ENCODE results near the gene PI4KA.
"Not testable (repeated sequence)": the region's sequence is repeated elsewhere in the genome, so short reads cannot be mapped to it uniquely, and the experiment has no call there.

The PI4KA gene

DNA sequence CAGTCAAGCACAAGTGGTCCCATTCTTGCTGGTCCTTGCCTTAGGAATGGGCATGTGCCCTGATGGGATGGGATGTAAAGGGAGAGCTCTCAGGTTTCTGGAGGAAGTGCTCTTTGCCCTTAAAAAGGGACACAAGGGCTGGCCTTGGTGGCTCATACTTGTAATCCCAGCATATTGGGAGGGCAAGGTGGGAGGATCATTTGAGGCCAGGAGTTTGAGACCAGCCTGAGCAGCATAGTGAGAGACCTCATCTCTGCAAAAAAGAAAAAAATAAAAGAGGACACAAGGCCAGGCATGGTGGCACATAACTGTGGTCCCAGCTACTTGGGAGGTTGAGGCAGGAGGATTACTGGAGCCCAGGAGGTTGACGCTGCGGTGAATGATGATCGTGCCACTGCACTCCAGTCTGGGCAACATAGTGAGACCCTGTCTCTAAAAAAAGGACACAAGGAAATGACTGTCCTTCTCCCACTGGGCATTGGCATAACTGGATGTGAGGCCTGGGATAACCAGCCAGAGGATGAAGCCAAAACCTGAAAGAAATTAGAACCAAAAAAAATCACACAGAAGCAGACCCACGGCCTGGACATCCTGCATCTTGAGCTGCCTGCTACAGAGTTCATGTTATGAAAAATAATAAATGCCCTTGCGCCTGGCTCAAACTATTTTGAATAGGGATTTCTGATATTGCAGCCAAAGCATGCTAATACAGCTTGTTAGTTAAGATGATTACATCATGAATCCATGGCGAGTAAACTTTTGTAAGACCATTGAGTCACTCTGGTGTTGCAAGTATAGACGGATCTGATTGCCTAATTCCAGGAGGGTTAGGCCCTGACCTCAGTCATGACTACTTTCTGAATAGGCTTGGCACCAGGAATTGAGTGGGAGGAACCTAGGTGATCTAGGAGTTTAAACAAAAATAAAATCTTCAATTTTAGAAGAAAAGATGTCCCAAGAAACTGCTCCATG, 45.7 kb upstream of the PI4KA start:
- H3K4me2 ChIP-seq (ENCODE audit: low read length): no peak overlapping the region
- no peak overlapping the region for H2AFZ ChIP-seq (ENCODE audit: low read depth, low read length)
- H3K4me3 ChIP-seq (ENCODE audit: low read length): no peak overlapping the region
- no peaks in the 10 kb centered on the region for H3K36me3 ChIP-seq (replicated peaks; ENCODE audit: low read depth, low read length)
- no peak overlapping the region for H3K9ac ChIP-seq (ENCODE audit: low read length)
- no peaks in the 10 kb centered on the region for H3K9me3 ChIP-seq (ENCODE audit: insufficient read depth, low read length)
- no peaks in the 10 kb centered on the region for H4K20me1 ChIP-seq (ENCODE audit: insufficient read depth, low read length)
- TF ChIP-seq, protein P1, sequence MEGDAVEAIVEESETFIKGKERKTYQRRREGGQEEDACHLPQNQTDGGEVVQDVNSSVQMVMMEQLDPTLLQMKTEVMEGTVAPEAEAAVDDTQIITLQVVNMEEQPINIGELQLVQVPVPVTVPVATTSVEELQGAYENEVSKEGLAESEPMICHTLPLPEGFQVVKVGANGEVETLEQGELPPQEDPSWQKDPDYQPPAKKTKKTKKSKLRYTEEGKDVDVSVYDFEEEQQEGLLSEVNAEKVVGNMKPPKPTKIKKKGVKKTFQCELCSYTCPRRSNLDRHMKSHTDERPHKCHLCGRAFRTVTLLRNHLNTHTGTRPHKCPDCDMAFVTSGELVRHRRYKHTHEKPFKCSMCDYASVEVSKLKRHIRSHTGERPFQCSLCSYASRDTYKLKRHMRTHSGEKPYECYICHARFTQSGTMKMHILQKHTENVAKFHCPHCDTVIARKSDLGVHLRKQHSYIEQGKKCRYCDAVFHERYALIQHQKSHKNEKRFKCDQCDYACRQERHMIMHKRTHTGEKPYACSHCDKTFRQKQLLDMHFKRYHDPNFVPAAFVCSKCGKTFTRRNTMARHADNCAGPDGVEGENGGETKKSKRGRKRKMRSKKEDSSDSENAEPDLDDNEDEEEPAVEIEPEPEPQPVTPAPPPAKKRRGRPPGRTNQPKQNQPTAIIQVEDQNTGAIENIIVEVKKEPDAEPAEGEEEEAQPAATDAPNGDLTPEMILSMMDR (IDR thresholded peaks at IDR 0.05; ENCODE audit: low read depth, low read length): no peak
- no peak for TF ChIP-seq EZH2phosphoT487 (IDR thresholded peaks at IDR 0.05; ENCODE audit: low read depth)
- peaks cover 17% of the 10 kb centered on the region for H3K27me3 ChIP-seq (ENCODE audit: low read depth, low read length)
- no peaks in the 10 kb centered on the region for H3K4me1 ChIP-seq (ENCODE audit: low read length)
- no peak overlapping the region for H3K27ac ChIP-seq (ENCODE audit: low read length)
- no peaks in the 10 kb centered on the region for H3K79me2 ChIP-seq (ENCODE audit: low read length)

DNA sequence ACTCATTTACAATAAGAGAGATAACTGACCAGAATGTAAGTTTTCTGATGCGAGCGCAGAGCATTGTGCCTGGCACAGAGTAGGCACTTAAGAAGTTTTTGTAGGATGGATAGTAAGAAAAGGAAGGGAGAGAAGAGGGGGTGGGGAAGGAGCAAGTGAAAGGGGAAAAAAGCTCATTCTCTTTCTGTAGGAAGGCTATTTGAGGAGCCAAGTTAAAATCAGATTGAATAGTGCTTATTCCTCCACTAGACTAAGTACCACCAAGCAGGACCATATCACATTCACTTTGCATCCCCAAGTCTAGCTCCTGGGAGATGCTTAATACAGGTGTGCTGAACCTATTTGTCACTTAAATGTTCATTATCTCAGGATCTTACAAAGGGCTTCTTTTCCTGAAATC, 44.5 kb upstream of the PI4KA start:
- Histone ChIP-seq H3K36me3 (replicated peaks; ENCODE audit: low read depth, low read length) (no peaks in the 10 kb centered on the region), H3K4me3 (ENCODE audit: low read length) (no peak overlapping the region), H3K27me3 (ENCODE audit: low read depth, low read length) (peaks cover 17% of the 10 kb centered on the region), H3K27ac (ENCODE audit: low read length) (no peak overlapping the region), H2AFZ (ENCODE audit: low read depth, low read length) (no peak overlapping the region), H3K4me2 (ENCODE audit: low read length) (no peak overlapping the region), H4K20me1 (ENCODE audit: insufficient read depth, low read length) (no peaks in the 10 kb centered on the region), H3K79me2 (ENCODE audit: low read length) (no peaks in the 10 kb centered on the region), H3K4me1 (ENCODE audit: low read length) (no peaks in the 10 kb centered on the region), H3K9me3 (ENCODE audit: insufficient read depth, low read length) (no peaks in the 10 kb centered on the region), H3K9ac (ENCODE audit: low read length) (no peak overlapping the region)
- no peak for TF ChIP-seq EZH2phosphoT487 (IDR thresholded peaks at IDR 0.05; ENCODE audit: low read depth)
- TF ChIP-seq, protein P1 (IDR thresholded peaks at IDR 0.05; ENCODE audit: low read depth, low read length): no peak

DNA sequence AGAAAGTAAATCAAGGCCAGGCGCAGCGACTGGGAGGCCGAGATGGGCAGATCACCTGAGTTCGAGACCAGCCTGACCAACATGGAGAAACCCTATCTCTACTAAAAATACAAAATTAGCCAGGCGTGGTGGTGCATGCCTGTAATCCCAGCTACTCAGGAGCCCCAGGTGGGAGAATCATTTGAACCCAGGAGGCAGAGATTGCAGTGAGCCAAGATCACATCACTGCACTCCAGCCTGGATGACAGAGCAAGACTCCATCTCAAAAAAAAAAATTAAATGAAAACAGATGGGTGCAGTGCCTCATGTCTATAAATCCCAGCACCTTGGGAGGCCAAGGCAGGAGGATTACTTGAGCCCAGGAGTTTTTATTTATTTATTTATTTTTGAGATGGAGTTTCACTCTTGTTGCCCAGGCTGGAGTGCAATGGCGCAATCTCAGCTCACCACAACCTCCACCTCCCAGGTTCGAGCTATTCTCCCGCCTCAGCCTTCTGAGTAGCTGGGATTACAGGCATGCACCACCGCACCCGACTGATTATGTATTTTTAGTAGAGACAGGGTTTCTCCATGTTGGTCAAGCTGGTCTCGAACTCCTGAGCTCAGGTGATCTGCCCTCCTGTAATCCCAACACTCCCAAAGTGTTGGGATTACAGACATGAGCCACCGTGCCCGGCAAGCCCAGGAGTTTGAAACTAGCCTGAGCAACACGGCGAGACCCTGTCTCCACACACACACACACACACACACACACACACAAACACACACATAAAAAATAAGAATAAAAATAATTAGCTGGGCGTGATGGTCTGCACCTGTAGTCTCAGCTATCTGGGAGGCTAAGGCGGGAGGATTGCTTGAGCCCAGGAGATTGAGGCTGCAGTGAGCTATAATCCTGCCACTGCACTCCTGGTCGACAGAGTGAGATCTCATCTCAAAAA, 42.8 kb upstream of the PI4KA start:
- H3K36me3 ChIP-seq (replicated peaks; ENCODE audit: low read depth, low read length); H3K9me3 ChIP-seq (ENCODE audit: insufficient read depth, low read length); H3K4me2 ChIP-seq (ENCODE audit: low read length); H3K4me3 ChIP-seq (ENCODE audit: low read length); H3K79me2 ChIP-seq (ENCODE audit: low read length); H3K4me1 ChIP-seq (ENCODE audit: low read length); H4K20me1 ChIP-seq (ENCODE audit: insufficient read depth, low read length); H3K9ac ChIP-seq (ENCODE audit: low read length); H3K27ac ChIP-seq (ENCODE audit: low read length); H2AFZ ChIP-seq (ENCODE audit: low read depth, low read length): not testable (repeated sequence)
- peaks cover 13% of the 10 kb centered on the region for H3K27me3 ChIP-seq (ENCODE audit: low read depth, low read length)

DNA sequence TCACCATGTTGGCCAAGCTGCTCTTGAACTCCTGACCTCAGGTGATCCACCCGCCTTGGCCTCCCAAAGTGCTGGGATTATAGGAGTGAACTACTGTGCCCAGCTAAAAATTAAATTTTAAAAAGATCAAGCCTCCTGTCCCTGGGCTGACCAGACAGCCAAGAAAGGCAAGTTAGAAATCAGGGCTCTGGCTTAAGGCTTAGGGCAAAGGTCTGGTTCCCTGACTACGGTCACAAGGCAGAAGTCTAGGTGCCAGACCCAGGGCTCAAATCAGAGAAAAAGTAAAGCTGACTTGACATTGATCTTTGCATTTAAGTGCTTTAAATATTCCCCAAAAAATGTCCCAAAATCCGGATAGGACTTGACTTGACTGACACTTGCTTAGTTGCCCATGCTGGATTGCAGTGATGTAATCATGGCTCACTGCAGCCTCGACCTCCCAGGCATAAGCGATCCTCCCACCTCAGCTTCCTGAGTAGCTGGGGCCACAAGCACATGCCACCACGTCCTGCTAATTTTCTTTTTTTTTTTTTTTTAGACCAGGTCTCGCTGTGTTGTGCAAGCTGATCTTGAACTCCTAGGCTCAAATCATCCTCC, 41.3 kb upstream of the PI4KA start:
- Histone ChIP-seq H3K79me2 (ENCODE audit: low read length) (no peaks in the 10 kb centered on the region), H3K36me3 (replicated peaks; ENCODE audit: low read depth, low read length) (no peaks in the 10 kb centered on the region), H3K9me3 (ENCODE audit: insufficient read depth, low read length) (no peaks in the 10 kb centered on the region), H4K20me1 (ENCODE audit: insufficient read depth, low read length) (no peaks in the 10 kb centered on the region), H3K27ac (ENCODE audit: low read length) (no peak overlapping the region), H3K9ac (ENCODE audit: low read length) (no peak overlapping the region), H3K27me3 (ENCODE audit: low read depth, low read length) (no peaks in the 10 kb centered on the region), H3K4me3 (ENCODE audit: low read length) (no peak overlapping the region), H3K4me1 (ENCODE audit: low read length) (no peaks in the 10 kb centered on the region), H2AFZ (ENCODE audit: low read depth, low read length) (no peak overlapping the region), H3K4me2 (ENCODE audit: low read length) (no peak overlapping the region)
- TF ChIP-seq, protein P1 (IDR thresholded peaks at IDR 0.05; ENCODE audit: low read depth, low read length): no peak
- TF ChIP-seq EZH2phosphoT487 (IDR thresholded peaks at IDR 0.05; ENCODE audit: low read depth): no peak

DNA sequence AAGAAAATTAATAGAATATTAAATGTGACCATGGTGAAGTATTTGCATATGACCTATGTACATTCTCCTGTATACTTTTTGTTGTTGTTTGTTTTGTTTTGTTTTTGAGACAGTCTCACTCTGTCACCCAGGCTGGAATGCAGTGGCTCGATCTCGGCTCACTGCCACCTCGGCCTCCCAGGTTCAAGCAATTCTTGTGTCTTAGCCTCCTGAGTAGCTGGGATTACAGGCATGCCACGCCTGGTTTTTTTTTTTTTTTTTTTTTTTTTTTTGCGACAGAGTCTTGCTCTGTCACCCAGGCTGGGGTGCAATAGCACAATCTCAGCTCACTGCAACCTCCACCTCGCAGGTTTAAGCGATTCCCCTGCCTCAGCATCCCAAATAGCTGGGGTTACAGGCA, 39.1 kb upstream of the PI4KA start:
- H3K36me3 ChIP-seq (replicated peaks; ENCODE audit: low read depth, low read length); H3K4me3 ChIP-seq (ENCODE audit: low read length); H3K4me1 ChIP-seq (ENCODE audit: low read length); H4K20me1 ChIP-seq (ENCODE audit: insufficient read depth, low read length); H3K9me3 ChIP-seq (ENCODE audit: insufficient read depth, low read length); H3K9ac ChIP-seq (ENCODE audit: low read length); H2AFZ ChIP-seq (ENCODE audit: low read depth, low read length); H3K4me2 ChIP-seq (ENCODE audit: low read length); H3K27me3 ChIP-seq (ENCODE audit: low read depth, low read length); H3K27ac ChIP-seq (ENCODE audit: low read length); H3K79me2 ChIP-seq (ENCODE audit: low read length): not testable (repeated sequence)
